Neural cell (in vitro differentiated cells): ENCODE results near the gene TBC1D16. TPM values are rescaled to one million over a fixed set of nuclear protein-coding genes. Genes with fewer than 3 reads are reported as not detected.
"Not testable (repeated sequence)": the region's sequence is repeated elsewhere in the genome, so short reads cannot be mapped to it uniquely, and the experiment has no call there.

Source experiments
- H2AFZ ChIP-seq: fragments of 200-600, 300-800 bp; sonication (generic), shearing (Covaris generic); 2 replicates; pipeline ENCODE4 v1.6.0; 2014; ENCODE audit warnings: low read depth, mild to moderate bottlenecking, antibody characterized with exemption, low read length, moderate library complexity
- H3F3A ChIP-seq: fragments of 200-600 bp; shearing (Covaris generic); 2 replicates; pipeline ENCODE4 v1.6.1; 2016; ENCODE audit warnings: mild to moderate bottlenecking, moderate library complexity, mixed read lengths, antibody characterized with exemption, low read length; ENCODE audit not compliant: insufficient read depth, poor library complexity, severe bottlenecking
- H3K27ac ChIP-seq: fragments of 200-600, 300-800 bp; sonication (generic), shearing (Covaris generic); 2 replicates; pipeline ENCODE4 v1.5.1; 2014; ENCODE audit warnings: mild to moderate bottlenecking, low read length, moderate library complexity
- H3K27me3 ChIP-seq: fragments of 300-800, 200-600 bp; sonication (generic), shearing (Covaris generic); 2 replicates; pipeline ENCODE4 v1.6.0; 2014; ENCODE audit warnings: mild to moderate bottlenecking, low read depth, low read length, moderate library complexity; ENCODE audit not compliant: insufficient read depth
- H3K36me3 ChIP-seq: fragments of 300-800, 200-600 bp; sonication (generic), shearing (Covaris generic); 2 replicates; pipeline ENCODE4 v1.5.1; 2014; ENCODE audit warnings: mild to moderate bottlenecking, antibody characterized with exemption, low read length, moderate library complexity; ENCODE audit not compliant: insufficient read depth
- H3K4me2 ChIP-seq: fragments of 300-800, 200-600 bp; sonication (generic), shearing (Covaris generic); 2 replicates; pipeline ENCODE4 v1.6.0; 2014; ENCODE audit warnings: mild to moderate bottlenecking, low read length
- H3K4me3 ChIP-seq: fragments of 300-800, 200-600 bp; sonication (generic), shearing (Covaris generic); 2 replicates; pipeline ENCODE4 v1.5.1; 2014; ENCODE audit warnings: mild to moderate bottlenecking, low read length, moderate library complexity
- H3K79me2 ChIP-seq: fragments of 200-600 bp; shearing (Covaris generic); replicated peaks from 2 replicates; pipeline ENCODE4 v1.6.0; 2014; ENCODE audit warnings: mild to moderate bottlenecking, low read length, moderate library complexity; ENCODE audit not compliant: insufficient read depth
- H3K9ac ChIP-seq: fragments of 300-800, 200-600 bp; sonication (generic), shearing (Covaris generic); 2 replicates; pipeline ENCODE4 v1.6.1; 2016; ENCODE audit warnings: mild to moderate bottlenecking, low read length, mixed read lengths
- H3K9me2 ChIP-seq: fragments of 200-600 bp; shearing (Covaris generic); 2 replicates; pipeline ENCODE4 v1.6.1; 2016; ENCODE audit warnings: mild to moderate bottlenecking, low read length, mixed read lengths; ENCODE audit not compliant: insufficient read depth
- H3K9me3 ChIP-seq: fragments of 200-600, 300-800 bp; sonication (generic), shearing (Covaris generic); 2 replicates; pipeline ENCODE4 v1.6.1; 2016; ENCODE audit warnings: mild to moderate bottlenecking, mixed run types, low read length, moderate library complexity, mixed read lengths
- H4K20me1 ChIP-seq: fragments of 200-600 bp; shearing (Covaris generic); 2 replicates; pipeline ENCODE4 v1.6.1; 2016; ENCODE audit warnings: mild to moderate bottlenecking, mixed run types; ENCODE audit not compliant: insufficient read depth
- CTCF ChIP-seq: fragments of 450-650 bp; IDR thresholded peaks from 2 replicates; pipeline ENCODE4 v1.5.1; 2014; ENCODE audit warnings: antibody characterized with exemption, mild to moderate bottlenecking, moderate library complexity; ENCODE audit not compliant: poor library complexity, severe bottlenecking
- EP300 ChIP-seq: fragments of 450-650 bp; conservative IDR thresholded peaks from 2 replicates; pipeline ENCODE4 v1.6.1; 2014; ENCODE audit warnings: antibody characterized with exemption, mild to moderate bottlenecking, moderate library complexity; ENCODE audit not compliant: poor library complexity, severe bottlenecking
- EZH2 ChIP-seq: fragments of 200-600, 300-800 bp; shearing (Covaris generic), sonication (generic); IDR thresholded peaks from 2 replicates; pipeline ENCODE4 v1.6.1; 2014; ENCODE audit warnings: antibody characterized with exemption, low read length, borderline replicate concordance, mild to moderate bottlenecking; ENCODE audit not compliant: insufficient read depth, poor library complexity, severe bottlenecking
- MXI1 ChIP-seq: fragments of 450-650 bp; conservative IDR thresholded peaks from 2 replicates; pipeline ENCODE4 v1.6.1; 2014; ENCODE audit warnings: antibody characterized with exemption, mild to moderate bottlenecking; ENCODE audit not compliant: poor library complexity, severe bottlenecking
- POLR2AphosphoS5 ChIP-seq: IDR thresholded peaks from 2 replicates; pipeline ENCODE4 v1.6.1; 2012
- RAD21 ChIP-seq: fragments of 450-650 bp; conservative IDR thresholded peaks from 2 replicates; pipeline ENCODE4 v1.6.1; 2014; ENCODE audit warnings: antibody characterized with exemption, mild to moderate bottlenecking, moderate library complexity
- SMC3 ChIP-seq: fragments of 450-650 bp; conservative IDR thresholded peaks from 2 replicates; pipeline ENCODE4 v1.6.1; 2014; ENCODE audit warnings: antibody characterized with exemption, mild to moderate bottlenecking, moderate library complexity; ENCODE audit not compliant: poor library complexity
- TAF1 ChIP-seq: IDR thresholded peaks from 2 replicates; pipeline ENCODE4 v1.6.1; 2012; ENCODE audit warnings: low read depth
- polyA plus RNA-seq: library from polyadenylated mRNA; depleted of rRNA; stranded (reverse); fragments of >200 nt; gene quantifications from 2 replicates; pipeline ENCODE4 v1.2.3, GENCODE V29; 2014
- TF ChIP-seq, protein P1 (sequence below): IDR thresholded peaks from 2 replicates; pipeline ENCODE4 v1.6.1; 2012; ENCODE audit warnings: borderline replicate concordance

TBC1D16 gene
- polyA plus RNA-seq, 1 donor from 2014 or later: 19.8 TPM

DNA sequence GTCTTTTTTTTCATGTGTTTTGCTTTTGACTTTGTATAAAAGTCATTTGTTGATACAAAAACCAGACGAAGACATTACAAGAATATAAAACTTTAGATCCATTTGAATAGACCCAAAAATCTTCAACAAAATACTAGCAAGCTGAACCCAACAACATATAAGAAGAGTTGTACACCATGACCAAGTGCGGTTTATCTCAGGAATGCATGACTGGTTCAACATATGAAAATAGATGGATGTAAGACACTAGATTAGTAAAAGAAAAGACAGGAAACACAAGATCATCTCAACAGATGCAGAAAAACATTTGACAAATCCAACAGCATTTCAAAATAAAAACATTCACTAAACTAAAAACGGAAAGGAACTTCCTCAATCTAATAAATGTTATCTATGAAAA, 69.0 kb downstream of the TBC1D16 start:
- no peak overlapping the region for H3K4me3 ChIP-seq
- no peaks in the 10 kb centered on the region for H3K9me3 ChIP-seq
- no peaks in the 10 kb centered on the region for H3K9me2 ChIP-seq
- no peak overlapping the region for H3K4me2 ChIP-seq
- H3K36me3 ChIP-seq: no peaks in the 10 kb centered on the region
- no peak overlapping the region for H3K27ac ChIP-seq
- H3F3A ChIP-seq: no peaks in the 10 kb centered on the region
- no peak overlapping the region for H3K9ac ChIP-seq
- peaks cover 6% of the 10 kb centered on the region for H3K79me2 ChIP-seq
- no peak overlapping the region for H2AFZ ChIP-seq
- no peaks in the 10 kb centered on the region for H4K20me1 ChIP-seq
- TF ChIP-seq MXI1: no peak
- H3K27me3 ChIP-seq: no peaks in the 10 kb centered on the region

DNA sequence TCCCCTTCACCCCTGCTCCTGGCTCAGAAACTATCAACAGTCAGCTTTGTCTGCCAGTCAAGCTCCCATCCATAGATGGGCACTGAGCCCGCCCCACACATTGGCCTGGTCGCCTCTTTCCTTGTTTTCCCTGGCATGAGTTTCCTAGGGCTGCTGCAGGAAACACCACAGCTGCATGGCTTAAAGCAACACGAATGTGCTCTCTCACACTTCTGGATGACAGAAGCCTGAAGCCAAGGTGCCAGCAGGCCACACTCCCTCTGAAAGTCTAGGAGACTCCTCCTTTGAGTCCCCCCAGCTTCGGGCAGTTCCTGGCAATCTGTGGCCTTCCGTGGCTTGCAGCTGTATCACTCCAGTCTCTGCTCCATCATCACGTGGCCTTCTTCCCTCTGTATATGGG, 69.9 kb downstream of the TBC1D16 start:
- no peak for TF ChIP-seq EP300
- TF ChIP-seq, protein P1, sequence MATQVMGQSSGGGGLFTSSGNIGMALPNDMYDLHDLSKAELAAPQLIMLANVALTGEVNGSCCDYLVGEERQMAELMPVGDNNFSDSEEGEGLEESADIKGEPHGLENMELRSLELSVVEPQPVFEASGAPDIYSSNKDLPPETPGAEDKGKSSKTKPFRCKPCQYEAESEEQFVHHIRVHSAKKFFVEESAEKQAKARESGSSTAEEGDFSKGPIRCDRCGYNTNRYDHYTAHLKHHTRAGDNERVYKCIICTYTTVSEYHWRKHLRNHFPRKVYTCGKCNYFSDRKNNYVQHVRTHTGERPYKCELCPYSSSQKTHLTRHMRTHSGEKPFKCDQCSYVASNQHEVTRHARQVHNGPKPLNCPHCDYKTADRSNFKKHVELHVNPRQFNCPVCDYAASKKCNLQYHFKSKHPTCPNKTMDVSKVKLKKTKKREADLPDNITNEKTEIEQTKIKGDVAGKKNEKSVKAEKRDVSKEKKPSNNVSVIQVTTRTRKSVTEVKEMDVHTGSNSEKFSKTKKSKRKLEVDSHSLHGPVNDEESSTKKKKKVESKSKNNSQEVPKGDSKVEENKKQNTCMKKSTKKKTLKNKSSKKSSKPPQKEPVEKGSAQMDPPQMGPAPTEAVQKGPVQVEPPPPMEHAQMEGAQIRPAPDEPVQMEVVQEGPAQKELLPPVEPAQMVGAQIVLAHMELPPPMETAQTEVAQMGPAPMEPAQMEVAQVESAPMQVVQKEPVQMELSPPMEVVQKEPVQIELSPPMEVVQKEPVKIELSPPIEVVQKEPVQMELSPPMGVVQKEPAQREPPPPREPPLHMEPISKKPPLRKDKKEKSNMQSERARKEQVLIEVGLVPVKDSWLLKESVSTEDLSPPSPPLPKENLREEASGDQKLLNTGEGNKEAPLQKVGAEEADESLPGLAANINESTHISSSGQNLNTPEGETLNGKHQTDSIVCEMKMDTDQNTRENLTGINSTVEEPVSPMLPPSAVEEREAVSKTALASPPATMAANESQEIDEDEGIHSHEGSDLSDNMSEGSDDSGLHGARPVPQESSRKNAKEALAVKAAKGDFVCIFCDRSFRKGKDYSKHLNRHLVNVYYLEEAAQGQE: no peak
- TF ChIP-seq SMC3: no peak
- no peak for TF ChIP-seq POLR2AphosphoS5
- TF ChIP-seq EZH2: no peak
- no peak for TF ChIP-seq CTCF
- TF ChIP-seq MXI1: no peak
- no peak for TF ChIP-seq TAF1
- no peak for TF ChIP-seq RAD21
- Histone ChIP-seq H3F3A (no peaks in the 10 kb centered on the region), H3K27me3 (no peaks in the 10 kb centered on the region), H3K27ac (no peak overlapping the region), H3K4me3 (no peak overlapping the region), H3K9me2 (no peaks in the 10 kb centered on the region), H2AFZ (no peak overlapping the region), H3K4me2 (no peak overlapping the region), H4K20me1 (no peaks in the 10 kb centered on the region), H3K9me3 (peaks cover 7% of the 10 kb centered on the region), H3K36me3 (no peaks in the 10 kb centered on the region), H3K79me2 (peaks cover 6% of the 10 kb centered on the region), H3K9ac (no peak overlapping the region)

GRCh38 chr17:79962467-79962866, 73.2 kb downstream of the TBC1D16 start:
- not testable (repeated sequence) for H3K27me3 ChIP-seq, H3K27ac ChIP-seq, H3K4me3 ChIP-seq

GRCh38 chr17:79961567-79961966, 74.1 kb downstream of the TBC1D16 start:
- H3K36me3 ChIP-seq, H3K9ac ChIP-seq, H3K9me3 ChIP-seq, H3F3A ChIP-seq, H3K4me2 ChIP-seq, H4K20me1 ChIP-seq, H2AFZ ChIP-seq, H3K27me3 ChIP-seq, H3K79me2 ChIP-seq, H3K4me3 ChIP-seq, H3K9me2 ChIP-seq, H3K27ac ChIP-seq: not testable (repeated sequence)

More at GRCh38 chr17:79962467-79962866, 73.2 kb downstream of the TBC1D16 start:
- not testable (repeated sequence) for H2AFZ ChIP-seq, H4K20me1 ChIP-seq, H3K4me2 ChIP-seq, H3K9me2 ChIP-seq, H3K9ac ChIP-seq, H3K9me3 ChIP-seq, H3K36me3 ChIP-seq, H3F3A ChIP-seq
- H3K79me2 ChIP-seq: peaks cover 12% of the 10 kb centered on the region
